T-helper 17 cell (primary cell): ENCODE data around the gene TPO. TPM values are rescaled to one million over a fixed set of nuclear protein-coding genes. Genes with fewer than 3 reads are reported as not detected.

ENCODE experiments used
- ATAC-seq: fragments of 150-1000 bp; cut with Tn5 transposase; 2 replicates; pipeline ENCODE4 v1.10.0; 2021; ENCODE audit warnings: mild to moderate bottlenecking, moderate library complexity
- DNase-seq, 3 donors: peaks; one replicate each; pipeline versions ENCODE4 v3.0.0 to v3.0.0-alpha.2; 2020 to 2021
- H3K9me3 ChIP-seq: one replicate; pipeline ENCODE4 v1.7.0; 2013; ENCODE audit warnings: low read length, mild to moderate bottlenecking; ENCODE audit not compliant: control insufficient read depth, poor library complexity, severe bottlenecking
- H3K27ac Mint-ChIP-seq: one replicate; pipeline ENCODE4 v1.8.0; 2022; ENCODE audit warnings: mild to moderate bottlenecking, moderate library complexity, mixed read lengths
- H3K27me3 Mint-ChIP-seq: one replicate; pipeline ENCODE4 v1.8.0; 2022; ENCODE audit warnings: mixed read lengths
- H3K36me3 Mint-ChIP-seq: one replicate; pipeline ENCODE4 v1.8.0; 2022; ENCODE audit warnings: low read depth, mixed read lengths
- H3K4me1 Mint-ChIP-seq: one replicate; pipeline ENCODE4 v1.8.0; 2022; ENCODE audit warnings: mild to moderate bottlenecking, mixed read lengths
- H3K4me3 Mint-ChIP-seq: one replicate; pipeline ENCODE4 v1.8.0; 2022; ENCODE audit warnings: mild to moderate bottlenecking, moderate library complexity, mixed read lengths
- total RNA-seq, 4 donors: library from RNA in 2 of 4; stranded (reverse) in 2 of 4; gene quantifications; one replicate each; pipeline ENCODE4 v1.2.3 and lab custom pipeline; 2022 to 2026

Gene TPO
- total RNA-seq, 2 donors from 2014 or later: 0.44 to 2.4 TPM

DNA sequence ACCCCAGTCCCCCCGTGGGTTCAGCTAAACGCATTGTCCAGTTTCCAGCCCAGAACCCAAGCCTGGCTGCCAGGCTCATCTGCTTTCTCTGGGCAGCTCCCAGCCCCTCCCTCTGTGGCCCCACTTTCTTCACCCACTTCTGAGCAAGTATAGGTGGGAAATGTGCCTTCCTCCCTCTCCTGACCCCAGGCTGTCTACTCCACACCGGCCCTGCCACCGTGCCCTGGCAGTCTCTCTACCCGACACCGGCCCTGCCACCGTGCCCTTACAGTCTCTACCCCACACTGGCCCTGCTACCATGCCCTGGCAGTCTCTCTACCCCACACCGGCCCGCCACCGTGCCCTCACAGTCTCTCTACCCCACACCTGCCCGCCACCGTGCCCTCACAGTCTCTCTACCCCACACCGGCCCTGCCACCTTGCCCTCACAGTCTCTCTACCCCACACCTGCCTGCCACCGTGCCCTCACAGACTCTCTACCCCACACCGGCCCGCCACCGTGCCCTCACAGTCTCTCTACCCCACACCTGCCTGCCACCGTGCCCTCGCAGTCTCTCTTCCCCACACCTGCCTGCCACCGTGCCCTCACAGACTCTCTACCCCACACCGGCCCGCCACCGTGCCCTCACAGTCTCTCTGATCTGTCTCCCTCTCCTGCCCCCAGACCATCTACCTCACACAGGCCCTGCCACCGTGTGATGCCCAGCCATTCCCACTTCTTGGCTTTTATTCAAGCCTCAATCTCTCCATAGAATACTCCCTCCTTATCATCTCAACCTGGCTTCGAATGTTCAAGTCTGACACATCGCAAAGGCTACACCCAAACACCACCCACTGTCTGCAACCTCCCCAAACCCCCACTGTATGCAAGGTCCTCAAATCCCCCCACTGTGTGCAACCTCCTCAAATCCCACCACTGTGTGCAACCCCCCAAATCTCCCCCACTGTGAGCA is 108.9 kb downstream of the TPO start:
- H3K27ac Mint-ChIP-seq: no peak overlapping the region
- peaks cover 3% of the 10 kb centered on the region for H3K36me3 Mint-ChIP-seq
- no peak for DNase-seq
- H3K4me3 Mint-ChIP-seq: peak overlapping the region; percentile 53
- peaks cover 32% of the 10 kb centered on the region for H3K4me1 Mint-ChIP-seq
- no peaks in the 10 kb centered on the region for H3K27me3 Mint-ChIP-seq
- no peaks in the 10 kb centered on the region for H3K9me3 ChIP-seq
- ATAC-seq: no peak

DNA sequence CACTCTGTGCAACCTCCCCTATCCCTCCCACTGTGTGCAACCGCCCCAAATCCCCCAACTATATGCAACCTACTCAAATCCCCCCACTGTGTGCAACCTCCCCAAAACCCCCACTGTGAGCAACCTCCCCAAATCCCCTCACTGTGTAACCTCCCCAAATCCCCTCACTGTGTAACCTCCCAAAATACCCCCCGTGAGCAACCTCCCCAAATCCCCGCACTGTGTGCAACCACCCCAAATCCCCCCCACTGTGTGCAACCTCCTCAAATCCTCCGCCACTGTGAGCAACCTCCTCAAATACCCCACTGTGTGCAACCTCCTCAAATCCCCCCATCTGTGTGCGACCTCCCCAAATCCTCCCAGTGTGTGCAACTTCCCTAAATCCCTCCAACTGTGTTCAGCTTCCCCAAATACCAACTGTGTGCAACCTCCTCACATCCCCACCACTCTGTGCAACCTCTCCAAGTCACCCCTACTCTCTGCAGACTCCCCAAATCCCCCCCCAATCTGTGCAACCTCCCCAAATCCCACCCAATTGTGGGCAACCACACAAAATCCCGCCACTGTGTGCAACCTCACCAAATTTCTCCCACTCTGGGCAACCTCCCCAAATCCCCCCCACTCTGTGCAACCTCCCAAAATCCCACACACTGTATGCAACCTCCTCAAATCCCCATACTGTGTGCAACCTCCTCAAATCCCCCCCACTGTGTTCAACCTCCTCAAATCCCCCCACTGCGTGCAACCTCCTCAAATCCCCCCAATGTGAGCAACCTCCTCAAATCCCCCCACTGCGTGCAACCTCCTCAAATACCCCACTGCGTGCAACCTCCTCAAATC is 114.1 kb downstream of the TPO start:
- peaks cover 5% of the 10 kb centered on the region for H3K4me1 Mint-ChIP-seq
- no peaks in the 10 kb centered on the region for H3K27me3 Mint-ChIP-seq
- DNase-seq (no peak), ATAC-seq (no peak)
- no peaks in the 10 kb centered on the region for H3K9me3 ChIP-seq
- H3K27ac Mint-ChIP-seq: no peak overlapping the region
- H3K4me3 Mint-ChIP-seq: no peak overlapping the region
- peaks cover 2% of the 10 kb centered on the region for H3K36me3 Mint-ChIP-seq

DNA sequence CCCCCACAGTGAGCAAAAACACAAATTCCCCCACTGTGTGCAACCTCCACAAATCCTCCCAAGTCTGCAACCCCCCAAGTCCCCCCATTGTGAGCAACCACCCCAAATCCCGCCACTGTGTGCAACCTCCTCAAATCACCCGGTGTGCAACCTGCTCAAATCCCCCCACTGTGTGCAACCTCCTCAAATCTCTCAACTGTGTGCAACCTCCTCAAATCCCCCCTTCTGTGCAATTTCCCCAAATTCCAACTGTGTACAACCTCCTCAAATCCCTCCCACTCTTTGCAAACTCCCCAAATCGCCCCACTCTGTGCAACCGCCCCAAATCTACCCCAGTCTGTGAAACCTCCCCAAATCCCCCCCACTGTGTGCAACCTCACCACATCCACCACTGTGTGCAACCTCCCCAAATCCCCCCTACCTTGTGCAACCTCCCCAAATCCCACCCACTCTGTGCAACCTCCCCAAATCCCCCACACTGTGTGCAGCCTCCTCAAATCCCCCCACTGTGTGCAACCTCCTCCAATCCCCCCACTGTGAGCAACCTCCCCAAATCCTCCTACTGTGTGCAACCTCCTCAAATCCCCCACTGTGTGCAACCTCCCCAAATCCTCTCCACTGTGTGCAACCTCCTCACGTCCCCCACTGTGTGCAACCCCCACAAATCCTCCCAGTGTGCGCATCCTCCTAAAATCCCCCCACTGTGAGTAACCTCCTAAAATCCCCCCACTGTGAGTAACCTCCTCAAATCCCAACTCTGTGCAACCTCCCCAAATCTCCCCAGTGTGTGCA is 115.2 kb downstream of the TPO start:
- ATAC-seq (no peak), DNase-seq (no peak)
- H3K4me3 Mint-ChIP-seq: peak overlapping the region; percentile 31
- no peak overlapping the region for H3K27ac Mint-ChIP-seq
- H3K27me3 Mint-ChIP-seq: no peaks in the 10 kb centered on the region
- H3K36me3 Mint-ChIP-seq: no peaks in the 10 kb centered on the region
- H3K9me3 ChIP-seq: no peaks in the 10 kb centered on the region
- peaks cover 3% of the 10 kb centered on the region for H3K4me1 Mint-ChIP-seq

DNA sequence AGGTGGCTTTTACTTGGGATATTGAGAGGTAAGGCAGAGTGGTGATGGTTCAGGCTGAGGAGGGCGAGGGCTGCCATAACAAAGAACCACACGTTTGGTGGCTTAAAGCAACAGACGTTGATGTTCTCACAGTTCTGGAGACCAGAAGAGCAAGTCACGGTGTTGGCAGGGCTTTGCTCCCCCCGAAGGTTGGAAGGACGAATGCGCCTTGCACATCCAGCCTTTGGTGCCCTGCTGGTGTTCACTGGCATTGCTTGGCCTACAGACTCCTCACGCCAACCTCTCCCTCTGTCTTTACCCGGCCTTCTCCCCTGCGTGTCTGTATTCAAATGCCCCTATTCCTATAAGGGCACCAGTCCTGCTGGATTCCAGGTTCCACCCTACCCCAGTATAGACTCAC is 125.4 kb downstream of the TPO start:
- DNase-seq: no peak
- Mint-ChIP-seq H3K27me3 (peaks cover 12% of the 10 kb centered on the region), H3K36me3 (no peaks in the 10 kb centered on the region), H3K4me1 (peaks cover 13% of the 10 kb centered on the region), H3K27ac (peak overlapping the region; percentile 45), H3K4me3 (no peak overlapping the region)
- no peaks in the 10 kb centered on the region for H3K9me3 ChIP-seq
- ATAC-seq: peak; percentile 72

DNA sequence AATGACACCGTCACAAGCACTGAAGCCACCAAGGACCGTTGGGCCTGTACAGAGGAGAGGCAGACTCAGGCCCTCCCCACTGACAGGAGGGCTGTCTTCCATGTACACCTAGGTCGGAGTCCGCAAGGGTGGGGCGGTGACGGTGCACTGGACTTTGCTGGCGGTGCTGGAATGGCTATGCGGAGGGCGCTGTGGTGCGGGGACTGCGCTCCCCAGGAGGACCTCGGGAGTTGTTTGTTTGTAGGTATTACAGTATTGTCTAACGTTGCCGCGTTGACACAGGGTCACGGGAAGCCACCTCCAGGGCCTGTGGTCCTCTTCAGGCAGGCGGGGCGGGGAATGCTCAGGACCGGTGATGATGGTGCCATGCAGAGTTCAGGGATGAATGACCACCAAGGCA is 126.2 kb downstream of the TPO start:
- peak overlapping the region; percentile 45 for H3K27ac Mint-ChIP-seq
- H3K36me3 Mint-ChIP-seq: no peaks in the 10 kb centered on the region
- ATAC-seq (no peak), DNase-seq (no peak)
- no peak overlapping the region for H3K4me3 Mint-ChIP-seq
- peaks cover 6% of the 10 kb centered on the region for H3K27me3 Mint-ChIP-seq
- H3K4me1 Mint-ChIP-seq: peaks cover 13% of the 10 kb centered on the region
- H3K9me3 ChIP-seq: no peaks in the 10 kb centered on the region

DNA sequence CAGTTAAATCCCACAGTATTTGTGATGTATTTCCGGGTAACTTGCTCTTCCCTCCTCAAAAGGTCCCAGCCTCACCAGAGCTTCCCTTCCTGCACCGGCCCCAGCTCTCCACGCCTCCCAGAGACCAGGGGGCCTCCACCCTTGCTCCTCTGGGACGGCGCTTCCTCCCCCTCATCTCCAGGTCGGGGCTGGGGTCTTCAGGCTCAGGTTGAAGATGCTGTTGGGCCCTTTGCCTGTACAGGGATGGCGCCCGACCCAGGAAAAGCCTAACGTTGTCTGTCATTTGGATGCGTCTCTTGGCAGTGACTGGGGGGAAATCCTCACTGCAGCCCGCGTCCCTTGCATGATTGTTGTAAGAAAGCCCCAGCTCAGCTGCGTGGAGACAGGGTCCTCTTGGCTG is 126.7 kb downstream of the TPO start:
- ATAC-seq (no peak), DNase-seq (no peak)
- H3K4me1 Mint-ChIP-seq: peaks cover 16% of the 10 kb centered on the region
- no peaks in the 10 kb centered on the region for H3K36me3 Mint-ChIP-seq
- no peak overlapping the region for H3K4me3 Mint-ChIP-seq
- no peaks in the 10 kb centered on the region for H3K9me3 ChIP-seq
- peaks cover 1% of the 10 kb centered on the region for H3K27me3 Mint-ChIP-seq
- H3K27ac Mint-ChIP-seq: no peak overlapping the region

DNA sequence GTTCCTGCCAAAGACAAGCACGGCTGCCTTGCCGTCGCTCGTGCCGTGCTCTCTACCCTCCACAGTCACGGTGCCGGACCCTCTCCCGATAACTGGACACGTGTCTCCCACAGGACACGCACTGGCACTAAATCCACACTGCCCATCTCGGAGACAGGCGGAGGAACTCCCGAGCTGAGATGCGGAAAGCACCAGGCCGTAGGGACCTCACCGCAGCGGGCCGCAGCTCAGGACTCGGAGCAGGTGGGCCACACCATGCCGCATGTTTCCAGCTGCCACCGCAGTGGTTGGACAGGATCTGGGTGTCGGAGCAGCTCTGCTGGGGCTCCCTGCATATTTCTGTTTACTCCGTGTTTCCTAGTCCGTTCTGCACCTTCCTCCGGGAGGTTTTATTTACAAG is 127.2 kb downstream of the TPO start:
- H3K27ac Mint-ChIP-seq: no peak overlapping the region
- no peaks in the 10 kb centered on the region for H3K36me3 Mint-ChIP-seq
- DNase-seq (no peak), ATAC-seq (no peak)
- no peaks in the 10 kb centered on the region for H3K27me3 Mint-ChIP-seq
- no peak overlapping the region for H3K4me3 Mint-ChIP-seq
- no peaks in the 10 kb centered on the region for H3K9me3 ChIP-seq
- peaks cover 17% of the 10 kb centered on the region for H3K4me1 Mint-ChIP-seq

DNA sequence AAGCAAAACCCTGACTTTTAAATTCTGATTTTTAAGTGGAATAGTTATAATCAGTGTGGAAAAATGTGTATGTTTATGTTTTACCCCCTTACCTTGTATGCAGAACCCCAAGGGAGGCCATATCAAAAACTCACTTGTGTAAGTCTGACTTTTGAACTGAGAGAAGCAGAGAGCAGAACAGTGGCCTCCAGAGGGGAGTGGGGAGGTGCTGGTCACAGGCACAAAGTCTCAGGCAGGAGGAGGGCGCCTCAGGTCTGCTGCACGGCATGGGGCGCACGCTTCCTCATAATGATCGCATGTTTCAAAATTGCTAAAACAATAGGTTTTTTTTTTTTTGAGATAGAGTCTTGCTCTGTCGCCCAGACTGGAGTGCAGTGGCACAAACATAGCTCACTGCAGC is 127.8 kb downstream of the TPO start:
- ATAC-seq: no peak

DNA sequence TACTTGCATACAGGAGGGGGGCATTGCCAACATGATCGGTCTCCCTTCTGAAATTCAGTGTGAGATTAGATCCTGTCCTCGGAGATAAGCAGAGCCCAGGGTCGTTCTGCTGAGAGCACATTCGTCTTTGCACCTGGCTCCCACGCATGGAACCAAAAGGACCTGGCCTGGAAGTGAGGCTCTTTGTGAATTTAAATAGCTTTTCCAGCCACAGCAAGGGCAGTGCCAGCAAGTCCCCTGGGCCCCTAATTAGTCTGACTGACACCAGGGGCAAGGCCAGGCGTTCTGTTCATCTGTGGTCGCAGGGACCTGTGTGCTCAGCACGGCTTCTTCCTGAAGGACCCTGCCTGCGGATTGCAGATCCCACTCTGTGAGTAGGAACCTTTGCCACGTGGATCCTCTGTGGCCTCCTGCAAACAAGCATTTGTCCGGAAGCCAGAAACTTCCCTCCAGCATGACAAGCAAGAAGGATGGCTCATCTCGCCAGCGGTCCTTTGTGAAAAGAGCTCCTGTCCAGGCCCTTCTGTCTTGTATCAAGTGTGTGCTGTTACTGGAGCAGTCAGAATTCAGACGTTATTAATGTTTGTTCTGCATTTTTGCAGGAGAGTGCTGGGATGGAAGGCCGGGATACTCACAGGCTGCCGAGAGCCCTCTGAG is 128.7 kb downstream of the TPO start:
- no peaks in the 10 kb centered on the region for H3K27me3 Mint-ChIP-seq
- no peaks in the 10 kb centered on the region for H3K9me3 ChIP-seq
- no peaks in the 10 kb centered on the region for H3K36me3 Mint-ChIP-seq
- no peak overlapping the region for H3K4me3 Mint-ChIP-seq
- H3K4me1 Mint-ChIP-seq: peaks cover 24% of the 10 kb centered on the region
- DNase-seq (no peak), ATAC-seq (no peak)
- peak overlapping the region; percentile 79 for H3K27ac Mint-ChIP-seq

More for the DNA sequence above, 127.8 kb downstream of the TPO start:
- H3K36me3 Mint-ChIP-seq: no peaks in the 10 kb centered on the region
- no peak overlapping the region for H3K4me3 Mint-ChIP-seq
- peaks cover 21% of the 10 kb centered on the region for H3K4me1 Mint-ChIP-seq
- H3K27ac Mint-ChIP-seq: no peak overlapping the region
- no peak for DNase-seq
- no peaks in the 10 kb centered on the region for H3K9me3 ChIP-seq
- H3K27me3 Mint-ChIP-seq: no peaks in the 10 kb centered on the region

DNA sequence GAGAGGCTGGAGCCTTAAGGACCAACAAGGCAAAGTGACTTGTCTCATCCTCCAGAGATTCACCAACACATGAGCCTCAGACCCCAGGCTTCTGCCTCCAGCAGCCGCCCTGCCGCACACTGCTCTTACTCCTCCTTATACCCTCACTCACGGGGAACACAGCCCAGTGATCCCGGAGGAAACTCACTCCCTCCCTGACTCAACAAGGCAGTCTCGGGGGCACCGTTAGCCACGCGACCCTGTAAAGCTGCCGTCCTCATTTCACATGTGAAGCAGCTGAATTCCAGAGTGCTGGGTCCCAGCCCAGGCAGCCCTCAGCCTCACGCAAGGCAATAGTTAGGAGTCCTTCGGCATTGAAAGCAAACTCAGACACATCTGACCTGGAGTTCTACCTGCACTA is 129.7 kb downstream of the TPO start:
- Mint-ChIP-seq H3K4me1 (peaks cover 25% of the 10 kb centered on the region), H3K4me3 (no peak overlapping the region), H3K27me3 (no peaks in the 10 kb centered on the region), H3K27ac (peak overlapping the region; percentile 79), H3K36me3 (peaks cover 2% of the 10 kb centered on the region)
- no peaks in the 10 kb centered on the region for H3K9me3 ChIP-seq
- no peak for ATAC-seq
- DNase-seq: no peak

DNA sequence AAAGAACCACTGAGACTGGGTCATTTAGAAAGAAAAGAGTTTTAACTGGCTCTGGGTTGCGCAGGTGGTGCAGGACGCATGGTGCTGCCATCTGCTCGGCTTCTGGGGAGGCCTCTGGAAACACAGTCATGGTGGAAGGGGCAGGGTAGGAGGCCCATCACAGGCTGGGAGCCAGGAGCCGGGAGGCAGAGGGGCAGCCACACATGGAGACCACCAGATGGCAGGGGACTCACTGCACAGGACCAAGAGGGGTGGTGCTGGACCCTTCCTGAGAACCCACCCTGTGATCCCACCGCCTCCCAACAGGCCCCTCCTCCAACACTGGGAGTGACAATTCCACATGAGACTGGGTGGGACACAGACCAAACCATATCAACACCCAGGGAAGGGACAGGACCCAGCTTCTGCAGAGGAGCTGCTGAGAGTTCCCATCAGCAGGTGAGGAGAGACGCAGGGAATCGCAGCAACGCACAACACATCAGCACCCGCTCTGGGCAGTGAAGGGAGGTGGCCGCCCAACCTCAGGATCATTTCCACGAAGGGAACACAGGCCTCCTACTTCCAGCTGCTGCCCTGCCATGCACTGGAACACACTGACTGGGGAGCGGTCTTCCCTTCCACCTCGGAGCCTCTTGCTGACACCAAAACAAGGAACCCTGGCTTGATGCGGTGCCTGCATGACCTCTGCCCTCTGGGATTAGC is 130.7 kb downstream of the TPO start:
- no peaks in the 10 kb centered on the region for H3K9me3 ChIP-seq
- Mint-ChIP-seq H3K36me3 (peaks cover 2% of the 10 kb centered on the region), H3K27ac (no peak overlapping the region), H3K4me1 (peaks cover 23% of the 10 kb centered on the region), H3K4me3 (no peak overlapping the region), H3K27me3 (no peaks in the 10 kb centered on the region)
- no peak for DNase-seq
- no peak for ATAC-seq

DNA sequence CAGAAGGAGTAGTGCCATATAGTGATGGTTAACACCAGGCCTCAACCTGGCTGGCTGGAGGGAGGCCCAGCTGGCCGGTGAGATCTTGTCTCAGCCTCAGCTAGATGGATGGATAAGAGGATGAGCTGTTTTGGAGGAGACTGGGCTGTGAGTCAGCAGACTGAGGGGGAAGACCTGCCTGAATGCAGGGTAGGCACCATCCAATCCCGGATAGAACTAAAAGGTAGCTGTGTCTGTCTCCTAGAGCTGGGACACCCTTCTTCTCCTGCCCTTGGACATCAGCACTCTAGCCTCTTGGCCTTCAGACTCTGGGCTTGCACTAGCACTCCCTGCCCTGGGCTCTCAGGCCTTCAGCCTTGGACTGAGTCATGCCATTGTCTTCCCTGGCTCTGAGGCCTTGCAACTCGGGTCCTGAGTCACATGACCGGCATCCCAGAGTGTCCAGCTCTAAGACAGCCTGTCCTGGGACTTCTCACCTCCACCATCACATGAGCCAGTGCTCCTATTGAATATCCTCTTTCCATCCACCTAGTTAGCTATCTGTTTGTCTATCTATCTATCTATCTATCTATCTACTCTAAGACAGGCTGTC is 131.3 kb downstream of the TPO start:
- no peak for DNase-seq
- Mint-ChIP-seq H3K27me3 (no peaks in the 10 kb centered on the region), H3K4me3 (no peak overlapping the region), H3K36me3 (peaks cover 2% of the 10 kb centered on the region), H3K4me1 (peaks cover 23% of the 10 kb centered on the region), H3K27ac (no peak overlapping the region)
- ATAC-seq: no peak
- no peaks in the 10 kb centered on the region for H3K9me3 ChIP-seq
